HepG2 (cell line): Measurements from ENCODE around the gene HAUS7. TPM values are rescaled to one million over a fixed set of nuclear protein-coding genes. Genes with fewer than 3 reads are reported as not detected.

Experiments
- ARID4A ChIP-seq: sonication (generic); formaldehyde crosslinking; IDR thresholded peaks from 2 replicates; pipeline ENCODE4 v1.5.0; 2020; ENCODE audit warnings: mild to moderate bottlenecking, missing genetic modification reagents, borderline replicate concordance
- CBFB ChIP-seq: sonication (generic); formaldehyde crosslinking; IDR thresholded peaks from 2 replicates; pipeline ENCODE4 v1.4.0; 2020; ENCODE audit warnings: missing genetic modification reagents
- DNMT1 ChIP-seq: sonication (generic); formaldehyde crosslinking; IDR thresholded peaks from 2 replicates; pipeline ENCODE4 v1.5.1; 2020; ENCODE audit warnings: mild to moderate bottlenecking, missing genetic modification reagents
- FOXA3 ChIP-seq: IDR thresholded peaks from 2 replicates; pipeline ENCODE4 v1.6.1; 2016; ENCODE audit warnings: missing genetic modification reagents, missing compliant biosample characterization
- FOXP4 ChIP-seq: sonication (generic); formaldehyde crosslinking; IDR thresholded peaks from 2 replicates; pipeline ENCODE4 v1.4.0; 2020; ENCODE audit warnings: missing genetic modification reagents
- GATA4 ChIP-seq: sonication (generic); IDR thresholded peaks from 2 replicates; pipeline ENCODE4 v1.6.1; 2016; ENCODE audit warnings: antibody characterized with exemption, low read depth, borderline replicate concordance
- IRX3 ChIP-seq: sonication (generic); formaldehyde crosslinking; IDR thresholded peaks from 2 replicates; pipeline ENCODE4 v1.8.1; 2023; ENCODE audit warnings: mild to moderate bottlenecking, low read depth, missing genetic modification reagents, borderline replicate concordance
- KDM5A ChIP-seq: fragments of 200-600 bp; sonication (generic); IDR thresholded peaks from 2 replicates; pipeline ENCODE4 v1.7.0; 2018; ENCODE audit warnings: antibody characterized with exemption, mild to moderate bottlenecking, low read length, borderline replicate concordance
- KMT2B ChIP-seq: IDR thresholded peaks from 2 replicates; pipeline ENCODE4 v1.6.1; 2016; ENCODE audit warnings: missing genetic modification reagents, missing compliant biosample characterization
- MNT ChIP-seq: fragments of 450-650 bp; IDR thresholded peaks from 2 replicates; pipeline ENCODE4 v1.6.1; 2016
- MTF2 ChIP-seq: sonication (generic); formaldehyde crosslinking; IDR thresholded peaks from 2 replicates; pipeline ENCODE4 v1.5.0; 2020; ENCODE audit warnings: missing genetic modification reagents, borderline replicate concordance
- NPAS2 ChIP-seq: sonication (generic); formaldehyde crosslinking; IDR thresholded peaks from 2 replicates; pipeline ENCODE4 v1.8.0; 2022; ENCODE audit warnings: mild to moderate bottlenecking, missing genetic modification reagents, borderline replicate concordance
- SAFB2 ChIP-seq: sonication (generic); formaldehyde crosslinking; IDR thresholded peaks from 2 replicates; pipeline ENCODE4 v1.5.1; 2020; ENCODE audit warnings: missing genetic modification reagents, low read depth, mild to moderate bottlenecking, borderline replicate concordance
- SMAD3 ChIP-seq: sonication (generic); formaldehyde crosslinking; IDR thresholded peaks from 2 replicates; pipeline ENCODE4 v1.4.0; 2020; ENCODE audit warnings: missing genetic modification reagents
- SRY ChIP-seq: sonication (generic); formaldehyde crosslinking; IDR thresholded peaks from 2 replicates; pipeline ENCODE4 v1.8.0; 2022; ENCODE audit warnings: mild to moderate bottlenecking, missing genetic modification reagents
- ZNF292 ChIP-seq: sonication (generic); formaldehyde crosslinking; IDR thresholded peaks from 2 replicates; pipeline ENCODE4 v1.8.1; 2022; ENCODE audit warnings: mild to moderate bottlenecking, low read depth, missing genetic modification reagents, borderline replicate concordance
- ZNF30 ChIP-seq: sonication (generic); formaldehyde crosslinking; IDR thresholded peaks from 2 replicates; pipeline ENCODE4 v1.5.0; 2020; ENCODE audit warnings: mild to moderate bottlenecking, missing genetic modification reagents
- ZNF337 ChIP-seq: sonication (generic); formaldehyde crosslinking; IDR thresholded peaks from 2 replicates; pipeline ENCODE4 v1.5.1; 2020; ENCODE audit warnings: missing genetic modification reagents, low read depth, mild to moderate bottlenecking, borderline replicate concordance
- ZNF496 ChIP-seq: sonication (generic); formaldehyde crosslinking; IDR thresholded peaks from 2 replicates; pipeline ENCODE4 v1.8.1; 2023; ENCODE audit warnings: mild to moderate bottlenecking, moderate library complexity, missing genetic modification reagents; ENCODE audit not compliant: insufficient replicate concordance
- polyA plus RNA-seq, 8 experiments: library from polyadenylated mRNA; depleted of rRNA in 3 of 8; stranded (reverse) in 7 of 8; unstranded in 1 of 8; fragments of >200 nt; fragmentation: Illumina TruSeq in 4 of 8; extraction: Trizol in 4 of 8; gene quantifications; 2 replicates each; pipeline versions ENCODE4 v1.2.1 to v1.2.3, GENCODE V29; 2011 to 2016; ENCODE audit warnings: low read depth in 4 of 8, missing spikeins in 1 of 8, mixed read lengths in 1 of 8; ENCODE audit not compliant: insufficient read depth in 1 of 8
- total RNA-seq, 5 experiments: library from RNA; depleted of rRNA; stranded (reverse); fragments of >200 nt; fragmentation: Illumina TruSeq; extraction: Trizol; gene quantifications; 2 replicates each; pipeline ENCODE4 v1.2.3, GENCODE V29; 2016; ENCODE audit warnings: low read depth in 1 of 5
- TF ChIP-seq, protein P1 (sequence below): sonication (generic); formaldehyde crosslinking; IDR thresholded peaks from 2 replicates; pipeline ENCODE4 v1.5.0; 2020; ENCODE audit warnings: mild to moderate bottlenecking, missing genetic modification reagents, moderate library complexity

The HAUS7 gene
- total and polyA plus RNA-seq, 2 of the 13 experiments (the other 11 are each of a cell fraction or from before 2014, with no cell fraction given), result 10.9 to 42.4 TPM

DNA sequence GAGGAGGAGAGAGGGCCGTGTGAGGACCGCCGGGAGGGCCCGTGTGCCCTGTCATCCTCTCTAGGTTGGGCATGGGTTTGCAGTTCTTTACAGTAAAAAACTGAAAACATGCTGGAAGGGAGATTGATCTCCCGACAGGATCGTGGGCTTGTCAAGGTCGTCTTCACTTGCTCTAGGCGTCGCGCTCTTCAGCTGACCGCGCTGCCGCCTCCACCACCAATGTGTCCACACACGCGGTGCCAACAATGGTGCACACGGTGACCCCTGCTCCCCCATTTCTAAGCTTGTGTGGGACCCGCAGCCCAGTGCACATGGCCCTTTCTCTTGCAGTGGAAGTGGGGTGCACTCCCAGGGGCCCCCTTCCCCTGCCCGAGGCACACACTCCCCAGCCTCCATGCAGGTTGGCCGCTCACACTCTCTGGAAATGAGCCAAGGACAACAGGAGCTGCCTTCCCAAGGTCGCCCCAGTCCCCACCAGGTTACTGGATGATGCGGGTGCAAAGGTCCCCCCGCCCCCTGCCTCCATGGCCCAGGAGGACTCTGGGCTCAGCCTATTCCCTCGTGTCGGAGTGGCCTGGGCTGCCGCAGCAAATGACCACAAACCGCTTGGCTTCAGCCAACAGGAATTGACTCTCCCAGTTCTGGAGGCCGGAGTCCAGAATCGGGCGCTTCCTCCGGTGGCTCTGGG is 60.8 kb downstream of the HAUS7 start (continued):
- TF ChIP-seq ARID4A (CRISPR knock-in tag) (peak; percentile 55; the same call in 1 of the 2 replicates), MTF2 (CRISPR knock-in tag) (no peak), NPAS2 (CRISPR knock-in tag) (no peak), IRX3 (CRISPR knock-in tag) (no peak), KMT2B (CRISPR knock-in tag) (no peak), ZNF337 (CRISPR knock-in tag) (no peak), GATA4 (no peak), CBFB (no peak), ZNF496 (CRISPR knock-in tag) (no peak), ZNF30 (no peak), FOXA3 (CRISPR knock-in tag) (peak; percentile 55), ZNF292 (peak; percentile 25; the same call in 1 of the 2 replicates), SRY (CRISPR knock-in tag) (no peak), DNMT1 (no peak), SMAD3 (CRISPR knock-in tag) (no peak), FOXP4 (CRISPR knock-in tag) (no peak), SAFB2 (CRISPR knock-in tag) (no peak), MNT (no peak), KDM5A (no peak)
- TF ChIP-seq, protein P1, sequence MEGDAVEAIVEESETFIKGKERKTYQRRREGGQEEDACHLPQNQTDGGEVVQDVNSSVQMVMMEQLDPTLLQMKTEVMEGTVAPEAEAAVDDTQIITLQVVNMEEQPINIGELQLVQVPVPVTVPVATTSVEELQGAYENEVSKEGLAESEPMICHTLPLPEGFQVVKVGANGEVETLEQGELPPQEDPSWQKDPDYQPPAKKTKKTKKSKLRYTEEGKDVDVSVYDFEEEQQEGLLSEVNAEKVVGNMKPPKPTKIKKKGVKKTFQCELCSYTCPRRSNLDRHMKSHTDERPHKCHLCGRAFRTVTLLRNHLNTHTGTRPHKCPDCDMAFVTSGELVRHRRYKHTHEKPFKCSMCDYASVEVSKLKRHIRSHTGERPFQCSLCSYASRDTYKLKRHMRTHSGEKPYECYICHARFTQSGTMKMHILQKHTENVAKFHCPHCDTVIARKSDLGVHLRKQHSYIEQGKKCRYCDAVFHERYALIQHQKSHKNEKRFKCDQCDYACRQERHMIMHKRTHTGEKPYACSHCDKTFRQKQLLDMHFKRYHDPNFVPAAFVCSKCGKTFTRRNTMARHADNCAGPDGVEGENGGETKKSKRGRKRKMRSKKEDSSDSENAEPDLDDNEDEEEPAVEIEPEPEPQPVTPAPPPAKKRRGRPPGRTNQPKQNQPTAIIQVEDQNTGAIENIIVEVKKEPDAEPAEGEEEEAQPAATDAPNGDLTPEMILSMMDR (CRISPR knock-in tag), result 0 out of 2 replicates have a peak, but pooled peaks have one; percentile 10
